HepG2 (cell line): ENCODE measurements around the gene AARS2. TPM values are rescaled to one million over a fixed set of nuclear protein-coding genes. Genes with fewer than 3 reads are reported as not detected.
A peak's percentile ranks its signal among the peaks of the same experiment; 100 is the strongest.

Source experiments
- ATAC-seq: fragments of 200-7000 bp; cut with Tn5 transposase; 3 replicates; pipeline ENCODE4 v1.9.1; 2020; ENCODE audit warnings: mild to moderate bottlenecking, moderate library complexity
- BruUV-seq: library from RNA; stranded (reverse); fragments of 400-500 nt; replicated peaks from 2 replicates; lab custom pipeline; 2021; lab: Mats Ljungman, UMichigan
- CTCF ChIA-PET: fragments of 300-600 bp; formaldehyde crosslinking; extraction: SDS; loops from one replicate; lab custom pipeline; 2021; ENCODE audit warnings: low total read pairs, inconsistent platforms, low intra/inter-chr PET ratio; lab: Yijun Ruan, JAX
- POLR2A ChIA-PET: fragments of 350-600 bp; sonication (Branson Sonifier 250); formaldehyde crosslinking; loops from one replicate; lab custom pipeline; 2020; ENCODE audit warnings: antibody characterized with exemption, inconsistent platforms; lab: Yijun Ruan, JAX
- DNase-seq: peaks from one replicate; pipeline ENCODE4 v3.0.0-alpha.2; 2015; ENCODE audit warnings: low spot score
- FAIRE-seq: peaks from 3 replicates; lab custom pipeline; 2011; peaks lifted over from hg19 to GRCh38; lab: Jason Lieb, UNC
- H2AFZ ChIP-seq: one replicate; pipeline ENCODE4 v1.6.1; 2011; ENCODE audit warnings: low read length, inconsistent platforms
- H3K27ac ChIP-seq: fragments of 300-600 bp; 3 replicates; pipeline ENCODE4 v1.8.0; 2011; ENCODE audit warnings: mixed run types, mild to moderate bottlenecking, mixed read lengths, low read length, inconsistent platforms; ENCODE audit not compliant: insufficient read depth; ENCODE audit errors: extremely low read length
- H3K27me3 ChIP-seq, 2 experiments: fragments of 200-600 bp in 1 of 2; 2 replicates in 1 of 2; 3 replicates in 1 of 2; pipeline versions ENCODE4 v1.6.0 to v1.8.0; 2011; ENCODE audit warnings: low read length in 2 of 2, mild to moderate bottlenecking in 2 of 2, moderate library complexity in 2 of 2, inconsistent platforms in 1 of 2; ENCODE audit not compliant: insufficient read depth in 2 of 2, control insufficient read depth in 1 of 2
- H3K36me3 ChIP-seq, 2 experiments: fragments of 200-600 bp in 1 of 2; replicated peaks in 1 of 2; 2 replicates in 1 of 2; 3 replicates in 1 of 2; pipeline versions ENCODE4 v1.5.1 to v1.8.0; 2011; ENCODE audit warnings: low read length in 2 of 2, inconsistent platforms in 1 of 2; ENCODE audit not compliant: insufficient read depth in 2 of 2, control insufficient read depth in 1 of 2
- H3K4me1 ChIP-seq: 2 replicates; pipeline ENCODE4 v1.5.1; 2012; ENCODE audit warnings: low read length, inconsistent platforms; ENCODE audit not compliant: insufficient read depth
- H3K4me2 ChIP-seq: 2 replicates; pipeline ENCODE4 v1.6.0; 2011; ENCODE audit warnings: low read depth, low read length, inconsistent platforms
- H3K4me3 ChIP-seq, 3 experiments: fragments of 200-600 bp in 1 of 3; sonication (generic), shearing (Covaris generic) in 1 of 3; replicated peaks in 1 of 3; 2 replicates each; pipeline ENCODE4 v1.5.1; 2011 to 2016; ENCODE audit warnings: low read length in 3 of 3, inconsistent platforms in 2 of 3, low read depth in 2 of 3, mild to moderate bottlenecking in 2 of 3, control low read depth in 1 of 3, mixed read lengths in 1 of 3; ENCODE audit not compliant: insufficient read depth in 1 of 3
- H3K79me2 ChIP-seq: one replicate; pipeline ENCODE4 v1.6.1; 2011; ENCODE audit warnings: low read length, inconsistent platforms; ENCODE audit not compliant: insufficient read depth
- H3K9ac ChIP-seq: 2 replicates; pipeline ENCODE4 v1.6.0; 2011; ENCODE audit warnings: mild to moderate bottlenecking, low read depth, low read length, inconsistent platforms; ENCODE audit not compliant: insufficient read depth
- H3K9me3 ChIP-seq: 2 replicates; pipeline ENCODE4 v1.5.1; 2012; ENCODE audit warnings: mild to moderate bottlenecking, low read length
- H4K20me1 ChIP-seq: 2 replicates; pipeline ENCODE4 v1.6.0; 2011; ENCODE audit warnings: inconsistent platforms, mild to moderate bottlenecking, low read length, moderate library complexity; ENCODE audit not compliant: insufficient read depth
- AGO2 ChIP-seq: fragments of 200-400 bp; formaldehyde crosslinking; optimal IDR thresholded peaks from 2 replicates; pipeline ENCODE3; 2017; ENCODE audit warnings: mild to moderate bottlenecking, low read depth, low read length, moderate library complexity
- CREM ChIP-seq, 2 experiments: sonication (generic) in 1 of 2; formaldehyde crosslinking in 1 of 2; IDR thresholded peaks; 2 replicates each; pipeline versions ENCODE4 v1.4.0 to v1.6.1; 2016 to 2020; ENCODE audit warnings: antibody characterized with exemption in 1 of 2, mild to moderate bottlenecking in 1 of 2, missing genetic modification reagents in 1 of 2
- ELF4 ChIP-seq: sonication (generic); formaldehyde crosslinking; IDR thresholded peaks from 2 replicates; pipeline ENCODE4 v1.5.0; 2020; ENCODE audit warnings: missing genetic modification reagents, mild to moderate bottlenecking, moderate library complexity, borderline replicate concordance
- GATAD1 ChIP-seq: IDR thresholded peaks from 2 replicates; pipeline ENCODE4 v1.6.1; 2016; ENCODE audit warnings: missing genetic modification reagents, missing compliant biosample characterization
- GZF1 ChIP-seq: sonication (generic); formaldehyde crosslinking; IDR thresholded peaks from 2 replicates; pipeline ENCODE4 v1.5.1; 2020; ENCODE audit warnings: mild to moderate bottlenecking, missing genetic modification reagents
- NR2F6 ChIP-seq, 2 experiments: IDR thresholded peaks; 2 replicates each; pipeline ENCODE4 v1.6.1; 2016; ENCODE audit warnings: antibody characterized with exemption in 1 of 2, mild to moderate bottlenecking in 1 of 2
- POLR2AphosphoS5 ChIP-seq: IDR thresholded peaks from 2 replicates; pipeline ENCODE4 v1.6.1; 2012; ENCODE audit warnings: low read depth, low read length
- POLR2G ChIP-seq: fragments of 200-400 bp; formaldehyde crosslinking; IDR thresholded peaks from 2 replicates; pipeline ENCODE4 v1.6.1; 2018; ENCODE audit warnings: mild to moderate bottlenecking, low read depth, low read length, moderate library complexity
- SOX6 ChIP-seq, 2 experiments: fragments of 450-650 bp in 1 of 2; sonication (generic) in 1 of 2; formaldehyde crosslinking in 1 of 2; IDR thresholded peaks; 2 replicates each; pipeline versions ENCODE4 v1.4.0 to v1.6.1; 2017 to 2020; ENCODE audit warnings: antibody characterized with exemption in 1 of 2, mild to moderate bottlenecking in 1 of 2, missing genetic modification reagents in 1 of 2
- THAP8 ChIP-seq: sonication (generic); formaldehyde crosslinking; IDR thresholded peaks from 2 replicates; pipeline ENCODE4 v1.5.1; 2020; ENCODE audit warnings: missing genetic modification reagents, mild to moderate bottlenecking, borderline replicate concordance
- THYN1 ChIP-seq: sonication (generic); formaldehyde crosslinking; IDR thresholded peaks from 2 replicates; pipeline ENCODE4 v1.8.1; 2023; ENCODE audit warnings: low read depth, mild to moderate bottlenecking, moderate library complexity, missing genetic modification reagents, borderline replicate concordance
- ZFP37 ChIP-seq: sonication (generic); formaldehyde crosslinking; IDR thresholded peaks from 2 replicates; pipeline ENCODE4 v1.4.0; 2020; ENCODE audit warnings: missing genetic modification reagents, borderline replicate concordance
- ZNF644 ChIP-seq: IDR thresholded peaks from 2 replicates; pipeline ENCODE4 v1.6.1; 2016; ENCODE audit warnings: low read depth
- ZNF761 ChIP-seq: sonication (generic); formaldehyde crosslinking; conservative IDR thresholded peaks from 2 replicates; pipeline ENCODE4 v1.4.0; 2020; ENCODE audit warnings: mild to moderate bottlenecking, missing genetic modification reagents
- WGBS: methylation state at CpG from one replicate; pipeline ENCODE4 v1.1.6; 2017; ENCODE audit warnings: low lambda C conversion rate; 5-methylcytosine and 5-hydroxymethylcytosine counted together
- in situ Hi-C: cut with HindIII; loops from 2 replicates; pipeline ENCODE4 v1.10.0; 2017; ENCODE audit warnings: low pct_unique_long_range_greater_than_20kb; ENCODE audit not compliant: extremely low pct_ligation_motif_present
- intact Hi-C: fragments of 100-400 bp; cut with micrococcal nuclease; formaldehyde crosslinking; loops from one replicate; pipeline ENCODE4 v1.10.0; 2022; ENCODE audit not compliant: unreplicated experiment
- polyA plus RNA-seq, 8 experiments: library from polyadenylated mRNA; depleted of rRNA in 3 of 8; stranded (reverse) in 7 of 8; unstranded in 1 of 8; fragments of >200 nt; fragmentation: Illumina TruSeq in 4 of 8; extraction: Trizol in 4 of 8; gene quantifications; 2 replicates each; pipeline versions ENCODE4 v1.2.1 to v1.2.3, GENCODE V29; 2011 to 2016; ENCODE audit warnings: low read depth in 4 of 8, missing spikeins in 1 of 8, mixed read lengths in 1 of 8; ENCODE audit not compliant: insufficient read depth in 1 of 8
- total RNA-seq, 5 experiments: library from RNA; depleted of rRNA; stranded (reverse); fragments of >200 nt; fragmentation: Illumina TruSeq; extraction: Trizol; gene quantifications; 2 replicates each; pipeline ENCODE4 v1.2.3, GENCODE V29; 2016; ENCODE audit warnings: low read depth in 1 of 5
- TF ChIP-seq, protein P1 (sequence below), 2 experiments: sonication (generic) in 1 of 2; formaldehyde crosslinking in 1 of 2; IDR thresholded peaks; 2 replicates each; pipeline versions ENCODE4 v1.4.0 to v1.6.1; 2016 to 2020; ENCODE audit warnings: borderline replicate concordance in 1 of 2, low read depth in 1 of 2, mild to moderate bottlenecking in 1 of 2, missing genetic modification reagents in 1 of 2

The AARS2 gene
- total and polyA plus RNA-seq, 2 of the 13 experiments (the other 11 are each of a cell fraction or from before 2014, with no cell fraction given) = 7.5 to 24.1 TPM

- Histone ChIP-seq H2AFZ (no peak overlapping the region), H4K20me1 (peaks cover 95% of the 10 kb centered on the region), H3K79me2 (peaks cover 65% of the 10 kb centered on the region), H3K9ac (no peak overlapping the region), H3K4me1 (peaks cover 83% of the 10 kb centered on the region), H3K4me3 (no peak overlapping the region), H3K9me3 (no peaks in the 10 kb centered on the region), H3K4me2 (no peak overlapping the region), H3K36me3 (peaks cover 45 to 71% of the 10 kb centered on the region in 2 experiments), H3K27ac (no peak overlapping the region), H3K27me3 (no peaks in the 10 kb centered on the region; a peak in 1 of 5 replicates)
- ChIA-PET POLR2A (interaction anchor here (0.6 kb wide), 1 partner anchor 27 kb away, joined by 3 read pairs; no protein-coding TSS in a partner anchor), CTCF (no interaction called here)
- BruUV-seq = no TSS peak
- 95% methylated on average over 14 of the region's 14 CpGs for WGBS
- in situ Hi-C loops = no loop called here
- DNase-seq = no peak
- intact Hi-C loops = loop anchor here (5.0 kb wide), 1 partner anchor 155 kb away; no protein-coding TSS in a partner anchor
- ATAC-seq = no peak
- no peak for FAIRE-seq
- TF ChIP-seq SOX6 (IDR thresholded peaks at IDR 0.05) (no peak), SOX6 (CRISPR knock-in tag; IDR thresholded peaks at IDR 0.05) (no peak), AGO2 (peak; percentile 76), GATAD1 (CRISPR knock-in tag) (no peak), ZFP37 (no peak), THAP8 (no peak), ZNF644 (CRISPR knock-in tag) (no peak), POLR2G (peak; percentile 37; the same call in 1 of the 2 replicates), NR2F6 (IDR thresholded peaks at IDR 0.05) (no peak), NR2F6 (CRISPR knock-in tag; IDR thresholded peaks at IDR 0.05) (no peak), CREM (IDR thresholded peaks at IDR 0.05) (no peak), CREM (CRISPR knock-in tag; IDR thresholded peaks at IDR 0.05) (no peak), ELF4 (CRISPR knock-in tag) (no peak), GZF1 (CRISPR knock-in tag) (no peak), THYN1 (CRISPR knock-in tag) (no peak), POLR2AphosphoS5 (peak; percentile 33; the same call in 1 of the 2 replicates), ZNF761 (CRISPR knock-in tag) (no peak)
- TF ChIP-seq, protein P1, sequence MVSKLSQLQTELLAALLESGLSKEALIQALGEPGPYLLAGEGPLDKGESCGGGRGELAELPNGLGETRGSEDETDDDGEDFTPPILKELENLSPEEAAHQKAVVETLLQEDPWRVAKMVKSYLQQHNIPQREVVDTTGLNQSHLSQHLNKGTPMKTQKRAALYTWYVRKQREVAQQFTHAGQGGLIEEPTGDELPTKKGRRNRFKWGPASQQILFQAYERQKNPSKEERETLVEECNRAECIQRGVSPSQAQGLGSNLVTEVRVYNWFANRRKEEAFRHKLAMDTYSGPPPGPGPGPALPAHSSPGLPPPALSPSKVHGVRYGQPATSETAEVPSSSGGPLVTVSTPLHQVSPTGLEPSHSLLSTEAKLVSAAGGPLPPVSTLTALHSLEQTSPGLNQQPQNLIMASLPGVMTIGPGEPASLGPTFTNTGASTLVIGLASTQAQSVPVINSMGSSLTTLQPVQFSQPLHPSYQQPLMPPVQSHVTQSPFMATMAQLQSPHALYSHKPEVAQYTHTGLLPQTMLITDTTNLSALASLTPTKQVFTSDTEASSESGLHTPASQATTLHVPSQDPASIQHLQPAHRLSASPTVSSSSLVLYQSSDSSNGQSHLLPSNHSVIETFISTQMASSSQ (IDR thresholded peaks at IDR 0.05; ENCODE audit: low read depth) = no peak
- TF ChIP-seq, protein P1 (CRISPR knock-in tag; IDR thresholded peaks at IDR 0.05; ENCODE audit: borderline replicate concordance) = no peak
These were observed 61.3 kb downstream of the AARS2 start for GRCh38 chr6:44251576-44252524.
